GM12873 (cell line): Measurements from ENCODE around the gene UQCRHL.

Experiments
- TF ChIP-seq, protein P1 (sequence below): IDR thresholded peaks from 2 replicates; pipeline ENCODE4 v1.5.1; 2012; ENCODE audit warnings: low read depth, mild to moderate bottlenecking, moderate library complexity, low read length, control low read depth; ENCODE audit not compliant: insufficient read depth; ENCODE audit errors: missing control alignments

Gene UQCRHL

DNA sequence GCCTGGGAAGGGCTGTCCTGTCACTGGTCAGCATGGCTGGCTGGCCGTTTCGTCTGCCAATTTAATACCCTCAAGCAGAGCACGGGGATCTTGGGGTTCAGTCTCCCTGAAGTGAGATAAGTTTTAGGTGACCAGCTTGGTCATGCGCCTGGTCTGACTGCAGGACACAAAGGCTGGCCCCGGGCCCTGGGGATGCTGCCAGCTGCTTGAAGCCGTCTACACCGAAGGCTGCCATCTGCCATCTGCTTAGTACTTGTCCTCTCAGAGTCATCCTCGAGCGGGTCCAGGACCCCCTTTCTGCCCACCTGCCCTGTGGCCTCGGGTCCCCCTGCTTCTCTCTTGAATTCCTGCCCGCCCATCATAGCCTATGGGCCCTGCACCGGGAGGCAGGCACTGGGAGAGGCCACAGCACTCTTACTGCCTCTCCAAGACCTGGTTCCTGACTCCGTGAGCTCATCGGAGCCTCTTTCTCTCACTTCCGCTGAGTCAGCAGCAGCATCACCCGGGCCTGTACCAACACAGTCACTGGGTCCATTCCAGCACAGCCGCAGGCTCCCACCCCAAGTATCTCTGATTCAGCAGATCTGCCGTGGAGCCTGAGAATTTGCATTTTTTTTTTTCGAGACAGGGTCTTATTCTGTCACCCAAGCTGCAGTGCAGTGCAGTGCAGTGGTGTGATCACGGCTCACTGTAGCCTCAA is 41.8 kb downstream of the UQCRHL start:
- TF ChIP-seq, protein P1, sequence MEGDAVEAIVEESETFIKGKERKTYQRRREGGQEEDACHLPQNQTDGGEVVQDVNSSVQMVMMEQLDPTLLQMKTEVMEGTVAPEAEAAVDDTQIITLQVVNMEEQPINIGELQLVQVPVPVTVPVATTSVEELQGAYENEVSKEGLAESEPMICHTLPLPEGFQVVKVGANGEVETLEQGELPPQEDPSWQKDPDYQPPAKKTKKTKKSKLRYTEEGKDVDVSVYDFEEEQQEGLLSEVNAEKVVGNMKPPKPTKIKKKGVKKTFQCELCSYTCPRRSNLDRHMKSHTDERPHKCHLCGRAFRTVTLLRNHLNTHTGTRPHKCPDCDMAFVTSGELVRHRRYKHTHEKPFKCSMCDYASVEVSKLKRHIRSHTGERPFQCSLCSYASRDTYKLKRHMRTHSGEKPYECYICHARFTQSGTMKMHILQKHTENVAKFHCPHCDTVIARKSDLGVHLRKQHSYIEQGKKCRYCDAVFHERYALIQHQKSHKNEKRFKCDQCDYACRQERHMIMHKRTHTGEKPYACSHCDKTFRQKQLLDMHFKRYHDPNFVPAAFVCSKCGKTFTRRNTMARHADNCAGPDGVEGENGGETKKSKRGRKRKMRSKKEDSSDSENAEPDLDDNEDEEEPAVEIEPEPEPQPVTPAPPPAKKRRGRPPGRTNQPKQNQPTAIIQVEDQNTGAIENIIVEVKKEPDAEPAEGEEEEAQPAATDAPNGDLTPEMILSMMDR, result no peak

DNA sequence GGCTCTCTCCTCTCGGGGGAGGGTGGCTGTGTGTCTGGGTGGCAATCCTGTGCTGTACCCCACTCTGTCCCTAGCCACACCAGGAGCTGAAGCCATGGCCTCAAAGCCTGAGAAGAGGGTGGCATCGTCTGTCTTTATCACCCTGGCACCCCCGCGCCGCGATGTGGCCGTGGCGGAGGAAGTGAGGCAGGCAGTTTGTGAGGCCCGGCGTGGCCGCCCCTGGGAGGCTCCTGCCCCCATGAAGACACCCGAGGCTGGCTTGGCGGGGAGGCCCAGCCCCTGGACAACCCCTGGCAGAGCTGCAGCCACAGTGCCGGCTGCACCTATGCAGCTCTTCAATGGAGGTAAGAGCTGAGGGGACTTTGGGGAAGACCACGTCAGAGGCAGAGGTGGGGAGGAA is 42.6 kb downstream of the UQCRHL start:
- TF ChIP-seq, protein P1, result no peak

DNA sequence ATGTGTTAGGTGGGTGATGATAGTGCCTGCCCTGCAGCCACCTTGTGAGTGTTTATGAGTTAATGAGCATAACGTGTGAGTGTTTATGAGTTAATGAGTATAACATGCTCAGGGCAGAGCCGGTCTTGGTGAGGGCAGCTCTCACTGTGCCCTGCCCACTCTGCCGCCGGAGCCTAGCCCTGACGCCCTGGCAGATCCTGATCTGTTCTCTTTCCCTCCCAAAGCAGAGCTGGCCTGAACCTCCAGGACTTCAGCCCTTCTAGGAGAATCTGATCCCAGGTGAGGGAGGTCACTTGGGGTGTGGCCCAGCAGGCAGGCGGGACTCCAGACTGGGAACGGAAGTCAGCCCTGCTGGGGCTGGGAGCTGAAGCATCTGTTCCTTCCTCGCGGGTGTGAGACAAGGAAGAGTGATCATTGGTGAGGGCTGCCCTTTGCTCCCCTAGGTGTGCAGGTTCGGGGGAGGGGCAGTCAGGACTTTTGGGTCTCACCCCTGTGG is 43.1 kb downstream of the UQCRHL start:
- TF ChIP-seq, protein P1, result no peak

DNA sequence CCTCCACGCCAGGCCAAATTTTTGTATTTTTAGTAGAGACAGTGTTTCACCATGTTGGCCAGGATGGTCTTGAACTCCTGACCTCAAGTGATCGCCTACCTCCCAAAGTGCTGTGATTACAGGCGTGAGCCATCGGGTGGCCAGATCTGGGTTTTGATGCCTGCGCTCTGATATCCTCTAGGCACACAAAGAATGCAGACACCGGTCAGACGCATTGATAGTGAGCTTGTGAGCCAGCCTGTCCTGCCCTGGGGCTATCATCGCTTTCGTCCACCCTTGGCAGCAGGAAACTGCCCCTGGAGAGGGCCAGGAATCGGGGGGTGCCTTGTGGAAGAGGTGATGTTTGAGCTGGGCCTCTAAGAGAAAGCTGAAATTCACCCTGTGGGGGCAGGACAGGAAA is 44.9 kb downstream of the UQCRHL start:
- TF ChIP-seq, protein P1, result peak; percentile 2

DNA sequence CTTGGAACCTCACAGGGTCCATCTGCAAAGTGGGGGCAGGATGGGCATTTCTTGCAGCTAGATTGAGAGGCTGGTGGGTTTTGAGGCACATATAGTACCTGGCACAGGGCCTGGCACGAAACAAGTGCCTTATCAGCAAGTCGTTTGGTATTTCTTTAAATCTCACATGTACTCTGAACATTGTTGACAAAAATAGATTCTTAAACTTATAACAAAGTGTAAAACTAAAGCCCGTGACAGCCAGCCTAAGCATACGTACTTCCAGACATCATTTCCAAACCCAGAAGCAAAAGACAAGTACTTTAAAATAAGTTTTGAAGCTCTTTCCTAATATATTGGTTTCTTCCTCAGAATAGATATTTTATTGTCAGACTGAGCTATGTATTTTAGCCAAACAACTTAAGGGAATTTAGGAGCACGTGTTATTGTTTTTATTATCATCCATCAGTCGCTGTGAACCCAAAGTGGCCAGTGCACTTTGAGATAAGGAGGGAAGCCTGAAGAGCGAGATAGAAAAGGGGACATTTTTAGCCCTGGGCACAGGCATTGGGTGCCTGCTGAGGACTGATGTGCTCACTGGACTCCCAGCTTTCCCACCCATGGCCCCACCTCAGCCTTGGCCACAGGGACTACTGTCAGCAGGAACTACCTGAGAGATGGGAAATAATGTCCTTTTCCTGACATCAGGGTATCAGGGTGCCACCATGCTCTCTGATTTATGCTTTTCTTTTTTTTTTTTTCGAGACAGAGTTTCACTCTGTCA is 45.9 kb downstream of the UQCRHL start:
- TF ChIP-seq, protein P1, result no peak

DNA sequence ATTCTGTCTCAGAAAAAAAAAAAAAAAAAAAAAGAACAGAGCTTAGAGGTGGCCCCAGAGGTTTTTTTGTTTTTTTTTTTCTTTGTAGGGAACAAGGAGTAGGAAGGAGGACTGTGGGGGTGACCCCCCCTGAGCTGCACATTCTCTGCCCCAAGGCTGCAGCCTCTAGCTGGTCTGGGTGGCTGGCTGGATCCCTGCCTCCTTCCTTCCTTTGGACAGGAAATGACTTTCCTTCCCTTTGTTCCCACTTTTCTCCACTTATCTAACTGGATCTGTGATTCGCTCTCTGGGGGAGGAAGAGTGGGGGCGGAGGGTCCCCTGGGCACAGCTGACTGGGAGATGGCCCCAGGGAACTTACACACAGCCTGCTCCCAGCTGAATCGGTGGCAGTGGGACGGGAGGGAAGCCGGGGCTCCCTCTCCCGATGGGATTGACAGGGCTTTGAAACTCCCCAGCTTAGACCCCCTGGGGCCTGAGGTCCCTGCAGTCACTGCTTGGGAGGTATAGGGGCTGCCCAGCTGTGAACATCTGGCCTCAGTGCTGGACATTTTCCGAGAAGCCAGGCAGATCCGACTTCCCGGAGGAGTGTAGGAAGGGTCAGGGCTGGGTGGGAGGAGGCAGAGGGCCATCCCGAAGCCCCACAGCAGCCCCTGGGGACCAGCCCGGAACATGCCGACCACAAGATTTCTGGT is 46.8 kb downstream of the UQCRHL start:
- TF ChIP-seq, protein P1, result no peak
